Suppressor macrophage (primary cell): ENCODE data around the gene F8.
"Not testable (repeated sequence)": the region's sequence is repeated elsewhere in the genome, so short reads cannot be mapped to it uniquely, and the experiment has no call there.

Source experiments
- DNase-seq, 4 experiments: peaks; one replicate each; pipeline ENCODE4 v3.0.0-alpha.2; 2020 to 2022

F8 gene

DNA sequence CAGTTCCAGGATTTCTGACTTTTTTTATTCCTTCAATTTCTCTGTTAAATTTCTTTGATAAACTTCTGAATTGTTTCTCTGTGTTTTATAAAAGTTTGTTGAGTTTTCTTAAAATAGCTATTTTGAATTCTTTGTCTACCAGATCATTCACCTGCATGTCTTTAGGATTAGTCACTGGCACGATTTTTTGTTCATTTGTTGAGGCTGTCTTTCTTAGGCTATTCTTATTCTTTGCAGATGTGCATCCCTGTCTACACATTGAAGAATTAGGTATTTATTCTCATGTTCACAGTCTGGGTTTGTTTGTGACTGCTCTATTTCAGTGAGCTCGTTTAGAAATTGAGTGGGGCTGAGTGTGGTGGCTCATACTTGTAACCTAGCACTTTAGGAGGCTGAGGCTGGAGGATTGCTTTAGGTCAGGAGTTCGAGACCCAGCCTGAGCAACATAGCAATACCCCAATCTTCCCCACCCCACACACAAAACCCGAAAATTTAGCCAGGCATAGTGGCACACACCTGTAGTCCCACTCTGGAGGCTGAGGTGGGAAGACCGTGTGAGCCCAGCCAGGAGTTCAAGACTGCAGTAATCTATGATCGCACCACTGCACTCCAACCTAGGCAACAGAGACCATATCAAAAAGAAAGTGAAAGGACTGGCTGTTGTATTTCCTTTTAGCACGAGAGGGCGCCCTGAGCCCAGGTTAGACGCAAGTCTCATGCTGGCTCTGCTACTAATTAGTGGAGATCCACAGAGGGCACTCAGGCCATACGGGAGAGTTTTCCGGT, 42.0 kb downstream of the F8 start:
- peak; percentile 78 to 85 (median 82) for DNase-seq

DNA sequence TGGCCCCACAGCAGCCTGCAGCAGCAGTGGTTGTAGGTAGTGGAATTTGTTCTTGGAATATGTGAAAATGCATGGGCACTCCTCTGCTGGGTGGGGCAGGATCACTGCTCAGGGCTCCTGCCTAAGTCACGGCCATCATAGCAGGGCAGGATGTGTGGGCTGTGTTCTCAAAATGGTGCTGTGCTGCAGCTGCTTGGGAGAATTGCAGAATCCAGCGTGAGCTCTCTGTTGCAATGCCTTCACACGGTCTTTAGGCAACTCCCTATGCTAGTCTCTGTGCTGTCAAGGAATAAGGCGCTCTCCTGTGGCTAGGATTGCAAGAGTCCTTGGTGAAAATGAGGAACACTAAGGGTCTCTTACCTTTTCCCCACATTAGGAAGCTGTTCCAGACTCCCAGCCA, 42.9 kb downstream of the F8 start:
- peak; percentile 56 to 77 (median 73) for DNase-seq

DNA sequence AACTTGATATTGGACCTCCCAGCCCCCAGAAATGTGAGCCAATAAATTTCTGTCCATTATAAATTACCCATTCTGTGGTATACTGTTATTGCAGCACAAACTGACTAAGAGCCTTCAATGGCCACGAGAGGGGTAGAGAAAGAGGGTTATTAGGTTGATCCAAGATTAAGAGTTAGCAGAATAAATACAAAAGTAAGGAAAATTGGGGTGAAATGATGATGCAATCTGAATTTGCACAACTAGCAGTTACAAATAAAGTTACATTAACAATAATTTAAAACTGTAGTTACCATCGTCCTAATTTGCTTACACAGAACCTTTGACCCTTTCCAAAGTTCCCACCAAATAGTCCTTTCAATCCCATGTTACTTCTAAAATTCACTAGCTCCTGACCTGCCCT, 54.2 kb downstream of the F8 start:
- DNase-seq: no peak

DNA sequence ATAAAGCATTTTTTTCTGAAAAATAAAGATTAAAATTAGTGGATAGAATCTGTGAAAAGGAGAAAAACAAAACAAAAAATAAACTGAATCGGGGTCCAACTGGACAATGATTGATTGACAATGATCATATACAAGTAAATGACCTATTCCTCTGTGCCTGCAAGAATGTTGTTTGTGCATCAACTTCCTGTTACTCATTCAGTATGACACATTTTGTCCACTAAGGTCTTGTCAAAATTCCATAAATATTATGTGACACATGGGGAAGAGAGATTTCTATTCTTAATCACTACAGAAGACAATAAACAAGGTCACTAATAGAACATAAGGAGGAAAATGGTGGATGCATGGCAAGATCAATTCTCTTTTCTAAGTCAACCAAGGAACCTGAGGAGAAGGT, 54.9 kb downstream of the F8 start:
- peak in 1 of 4 experiments; percentile 25 for DNase-seq

DNA sequence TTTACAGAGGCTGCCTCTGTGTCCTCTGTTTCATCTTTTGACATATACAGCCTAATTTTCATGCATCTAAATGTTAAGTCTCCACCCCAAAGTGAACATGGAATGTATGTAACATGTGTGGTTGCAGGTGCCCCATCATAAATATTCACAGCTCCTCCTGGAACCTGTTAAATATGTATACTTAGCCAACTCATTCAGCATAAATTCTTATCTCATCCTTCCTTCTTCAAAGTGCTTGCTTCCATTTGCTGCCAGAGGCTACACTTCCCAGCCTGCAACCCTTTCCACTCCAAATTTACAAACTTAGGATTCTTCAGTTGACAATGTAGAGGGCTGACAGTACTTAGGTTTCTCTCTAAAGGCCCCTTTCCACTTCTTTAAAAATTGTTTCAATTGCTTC, 60.6 kb downstream of the F8 start:
- no peak for DNase-seq

DNA sequence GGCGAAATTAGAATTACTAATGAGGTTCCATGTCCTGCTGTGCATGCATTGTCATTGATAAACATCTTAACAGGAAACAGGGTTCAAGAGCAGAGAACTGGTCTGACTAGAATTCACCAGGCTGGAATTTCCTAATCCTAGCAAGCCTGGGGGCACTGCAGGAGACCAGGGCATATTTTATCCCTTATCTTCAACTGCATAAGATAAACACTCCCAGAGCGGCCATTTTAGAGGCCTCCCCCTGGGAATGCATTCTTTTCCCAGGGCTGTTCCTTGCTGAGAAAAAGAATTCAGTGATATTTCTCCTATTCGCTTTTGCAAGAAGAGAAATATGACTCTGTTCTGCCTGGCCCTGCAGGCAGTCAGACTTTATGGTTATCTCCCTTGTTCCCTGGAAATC, 66.7 kb downstream of the F8 start:
- not testable (repeated sequence) for DNase-seq

DNA sequence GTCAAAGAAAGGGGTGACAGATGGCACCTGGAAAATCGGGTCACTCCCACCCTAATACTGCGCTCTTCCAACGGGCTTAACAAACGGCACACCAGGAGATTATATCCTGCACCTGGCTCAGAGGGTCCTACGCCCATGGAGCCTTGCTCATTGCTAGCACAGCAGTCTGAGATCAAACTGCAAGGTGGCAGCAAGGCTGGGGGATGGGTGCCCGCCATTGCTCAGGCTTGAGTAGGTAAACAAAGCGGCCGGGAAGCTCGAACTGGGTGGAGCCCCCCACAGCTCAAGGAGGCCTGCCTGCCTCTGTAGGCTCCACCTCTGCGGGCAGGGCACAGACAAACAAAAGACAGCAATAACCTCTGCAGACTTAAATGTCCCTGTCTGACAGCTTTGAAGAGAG, 83.3 kb downstream of the F8 start:
- not testable (repeated sequence) for DNase-seq

DNA sequence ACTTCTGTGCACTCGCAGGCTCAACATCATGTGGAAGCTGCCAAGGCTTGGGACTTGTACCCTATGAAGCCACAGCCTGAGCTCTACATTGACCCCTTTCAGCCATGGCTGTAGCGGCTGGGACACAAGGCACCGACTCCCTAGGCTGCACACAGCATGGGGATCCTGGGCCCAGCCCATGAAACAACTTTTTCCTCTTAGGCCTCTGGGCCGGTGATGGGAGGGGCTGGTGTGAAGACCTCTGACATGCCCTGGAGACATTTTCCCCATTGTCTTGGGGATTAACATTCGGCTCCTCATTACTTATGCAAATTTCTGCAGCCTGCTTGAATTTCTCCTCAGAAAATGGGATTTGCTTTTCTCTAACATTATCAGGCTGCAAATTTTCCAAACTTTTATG, 97.8 kb downstream of the F8 start:
- DNase-seq: not testable (repeated sequence)

DNA sequence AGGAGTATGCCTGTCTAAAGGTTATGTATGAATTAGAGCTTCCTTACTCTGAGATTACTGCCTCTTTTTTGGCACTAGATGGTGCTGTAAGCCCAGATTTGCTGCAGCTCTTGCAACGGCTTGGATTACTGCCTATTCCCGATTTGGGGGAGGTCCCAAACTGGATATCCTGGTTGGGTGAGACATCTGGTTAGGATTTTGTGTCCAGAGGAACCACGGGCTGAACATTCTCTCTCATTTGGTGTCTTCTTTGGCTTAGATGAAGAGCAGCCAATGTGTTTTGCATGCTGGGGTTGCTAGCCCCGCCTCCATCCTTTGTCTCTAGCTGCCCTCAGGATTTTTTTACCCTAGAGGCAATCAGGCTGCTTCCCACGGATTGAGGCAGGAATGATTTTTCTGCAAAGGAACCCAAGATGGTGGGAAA, 104.5 kb downstream of the F8 start:
- DNase-seq: peak; percentile 31 to 52 (median 49)

DNA sequence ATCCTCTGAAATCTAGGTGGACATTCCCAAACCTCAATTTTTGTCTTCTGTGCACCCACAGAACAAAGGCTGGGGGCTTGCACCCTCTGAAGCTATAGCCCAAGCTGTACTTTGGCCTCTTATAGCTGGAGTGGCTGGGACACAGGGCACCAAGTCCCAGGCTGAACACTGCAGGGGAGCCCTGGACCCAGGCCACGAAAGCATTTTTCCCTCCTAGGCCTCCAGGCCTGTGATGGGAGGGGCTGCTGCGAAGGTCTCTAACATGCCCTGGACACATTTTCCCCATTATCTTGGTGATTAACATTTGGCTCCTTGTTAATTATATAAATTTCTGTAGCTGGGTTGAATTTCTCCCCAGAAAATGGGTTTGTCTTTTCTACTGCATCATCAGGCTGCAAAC, 108.5 kb downstream of the F8 start:
- no peak for DNase-seq

DNA sequence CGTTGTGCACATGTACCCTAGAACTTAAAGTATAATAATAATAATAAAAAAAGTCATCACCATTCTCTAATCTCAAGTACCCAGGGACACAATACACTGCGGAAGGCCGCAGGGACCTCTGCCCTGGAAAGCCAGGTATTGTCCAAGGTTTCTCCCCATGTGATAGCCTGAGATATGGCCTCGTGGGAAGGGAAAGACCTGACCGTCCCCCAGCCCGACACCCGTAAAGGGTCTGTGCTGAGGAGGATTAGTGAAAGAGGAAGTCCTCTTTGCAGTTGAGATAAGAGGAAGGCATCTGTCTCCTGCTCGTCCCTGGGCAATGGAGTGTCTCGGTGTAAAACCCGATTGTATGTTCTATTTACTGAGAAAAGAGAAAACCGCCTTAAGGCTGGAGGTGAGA, 112.0 kb downstream of the F8 start:
- not testable (repeated sequence) for DNase-seq

DNA sequence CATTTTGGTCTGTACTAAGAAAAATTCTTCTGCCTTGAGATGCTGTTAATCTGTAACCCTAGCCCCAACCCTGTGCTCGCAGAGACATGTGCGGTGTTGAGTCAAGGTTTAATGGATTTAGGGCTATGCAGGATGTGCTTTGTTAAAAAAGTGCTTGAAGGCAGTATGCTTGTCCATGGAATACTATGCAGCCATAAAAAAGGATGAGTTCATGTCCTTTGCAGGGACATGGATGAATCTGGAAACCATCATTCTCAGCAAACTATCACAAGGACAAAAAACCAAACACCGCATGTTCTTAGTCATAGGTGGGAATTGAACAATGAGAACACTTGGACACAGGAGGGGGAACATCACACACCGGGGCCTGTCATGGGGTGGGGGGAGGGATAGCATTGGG, 112.5 kb downstream of the F8 start:
- DNase-seq: not testable (repeated sequence)

DNA sequence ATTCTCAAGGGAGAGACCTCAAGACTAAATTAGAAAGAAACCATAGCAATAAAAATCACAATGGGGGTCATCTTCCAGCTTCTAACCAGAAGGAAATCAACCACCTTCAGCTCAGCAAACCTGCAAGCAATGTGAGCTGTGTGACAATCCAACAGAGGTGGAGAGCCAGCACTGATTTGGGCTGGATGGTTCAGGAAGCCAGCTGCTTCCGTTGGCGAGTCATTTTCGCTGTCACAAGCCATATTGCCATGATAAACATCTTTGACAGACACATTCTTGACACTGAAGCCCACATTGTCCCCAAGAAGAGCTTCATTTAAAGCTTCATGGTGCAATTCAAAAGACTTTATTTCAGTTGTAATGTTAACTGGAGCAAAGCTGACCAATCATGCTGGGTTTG, 113.7 kb downstream of the F8 start:
- DNase-seq: no peak

DNA sequence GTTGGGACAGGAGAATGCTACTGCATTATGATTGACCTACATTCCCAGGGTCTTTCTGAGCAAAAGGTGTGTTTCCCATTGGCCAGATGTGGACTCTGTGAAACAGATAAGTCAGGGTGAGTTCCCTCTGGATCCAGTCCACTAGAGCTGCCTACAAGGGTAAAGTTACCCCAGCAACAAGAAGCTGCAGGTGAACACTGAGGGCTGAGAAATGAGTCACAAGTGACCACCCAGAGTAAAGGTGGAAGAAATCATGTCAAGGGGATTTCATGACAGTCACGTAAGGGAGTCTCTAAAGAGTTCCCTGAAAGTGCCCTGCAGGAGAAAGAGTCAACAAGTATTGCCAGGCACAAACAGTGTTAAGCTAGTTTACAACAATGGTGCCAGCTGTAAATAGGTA, 120.1 kb downstream of the F8 start:
- DNase-seq: no peak

DNA sequence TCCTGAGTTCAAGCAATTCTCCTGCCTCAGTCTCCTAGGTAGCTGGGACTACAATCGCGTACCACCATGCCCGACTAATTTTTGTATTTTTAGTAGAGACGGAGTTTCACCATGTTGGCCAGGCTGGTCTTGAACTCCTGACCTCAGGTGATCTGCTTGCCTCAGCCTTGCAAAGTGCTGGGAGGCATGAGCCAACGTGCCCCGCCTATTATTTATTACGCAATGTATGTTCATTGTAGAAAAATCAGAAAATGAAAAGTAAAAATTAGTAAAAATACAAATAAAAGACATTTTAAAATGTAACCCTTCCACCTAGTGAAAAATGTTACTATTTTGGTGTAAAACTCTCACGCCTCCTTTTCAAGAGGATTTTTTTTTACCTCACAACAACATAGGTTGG, 122.2 kb downstream of the F8 start:
- no peak for DNase-seq

DNA sequence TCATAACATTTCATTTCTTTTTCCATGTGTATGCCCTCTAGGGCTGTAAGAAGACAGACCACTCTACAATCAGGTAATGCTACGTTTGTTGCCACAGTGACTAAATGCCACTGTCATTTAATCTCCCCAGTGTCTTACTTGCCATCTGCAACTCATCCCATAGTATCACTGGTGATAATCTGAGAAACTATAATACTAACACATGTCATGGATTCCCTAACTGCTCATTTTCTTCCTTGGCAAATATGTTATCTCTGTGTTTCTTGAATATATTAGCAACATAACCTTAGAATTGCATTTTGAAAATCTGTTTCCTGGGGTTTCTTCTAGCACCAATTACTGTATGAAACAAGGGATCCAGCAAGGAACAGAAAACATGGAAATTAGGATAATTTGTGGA, 130.2 kb downstream of the F8 start:
- DNase-seq: no peak

DNA sequence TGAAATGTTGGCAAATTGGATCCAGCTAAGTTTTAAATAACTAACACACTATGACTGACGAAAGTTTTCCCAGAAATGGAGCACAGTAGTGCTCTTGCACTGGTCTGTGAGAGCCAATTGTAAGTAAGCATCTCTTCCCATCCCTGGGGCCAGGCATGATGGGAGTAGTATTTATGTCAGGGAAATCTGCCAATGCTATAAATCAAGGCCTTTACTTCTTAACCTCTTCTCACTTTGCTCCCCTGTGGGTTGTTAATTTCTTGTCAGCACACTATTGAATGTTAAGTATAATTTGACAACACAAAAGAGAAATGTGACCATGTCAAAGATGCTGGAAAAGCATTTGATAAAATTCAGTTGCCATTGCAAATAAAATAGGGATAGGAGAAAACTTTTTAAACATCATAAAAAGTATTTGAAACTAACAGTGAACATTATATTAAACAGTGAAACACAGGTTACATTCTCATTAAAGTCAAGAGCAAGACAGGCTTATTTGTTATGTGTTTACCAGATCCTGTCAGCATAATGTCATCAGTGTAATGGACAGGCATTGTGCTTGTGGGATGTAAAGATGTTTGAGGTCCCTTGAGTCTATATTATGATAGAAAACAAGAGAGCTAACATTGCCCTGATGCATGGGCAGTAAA, 131.4 kb downstream of the F8 start:
- DNase-seq: no peak

DNA sequence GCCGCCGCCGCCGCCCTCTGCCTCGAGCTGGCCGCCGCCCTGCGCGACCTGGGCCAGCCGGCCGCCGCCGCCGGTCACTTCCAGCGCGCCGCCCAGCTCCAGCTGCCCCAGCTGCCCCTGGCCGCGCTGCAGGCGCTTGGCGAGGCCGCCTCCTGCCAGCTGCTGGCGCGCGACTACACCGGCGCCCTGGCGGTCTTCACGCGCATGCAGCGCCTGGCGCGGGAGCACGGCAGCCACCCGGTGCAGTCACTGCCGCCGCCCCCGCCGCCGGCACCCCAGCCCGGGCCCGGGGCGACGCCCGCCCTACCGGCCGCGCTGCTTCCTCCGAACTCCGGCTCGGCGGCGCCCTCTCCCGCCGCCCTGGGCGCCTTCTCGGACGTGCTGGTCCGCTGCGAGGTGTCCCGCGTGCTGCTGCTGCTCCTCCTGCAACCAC, 135.7 kb downstream of the F8 start:
- DNase-seq: not testable (repeated sequence)

DNA sequence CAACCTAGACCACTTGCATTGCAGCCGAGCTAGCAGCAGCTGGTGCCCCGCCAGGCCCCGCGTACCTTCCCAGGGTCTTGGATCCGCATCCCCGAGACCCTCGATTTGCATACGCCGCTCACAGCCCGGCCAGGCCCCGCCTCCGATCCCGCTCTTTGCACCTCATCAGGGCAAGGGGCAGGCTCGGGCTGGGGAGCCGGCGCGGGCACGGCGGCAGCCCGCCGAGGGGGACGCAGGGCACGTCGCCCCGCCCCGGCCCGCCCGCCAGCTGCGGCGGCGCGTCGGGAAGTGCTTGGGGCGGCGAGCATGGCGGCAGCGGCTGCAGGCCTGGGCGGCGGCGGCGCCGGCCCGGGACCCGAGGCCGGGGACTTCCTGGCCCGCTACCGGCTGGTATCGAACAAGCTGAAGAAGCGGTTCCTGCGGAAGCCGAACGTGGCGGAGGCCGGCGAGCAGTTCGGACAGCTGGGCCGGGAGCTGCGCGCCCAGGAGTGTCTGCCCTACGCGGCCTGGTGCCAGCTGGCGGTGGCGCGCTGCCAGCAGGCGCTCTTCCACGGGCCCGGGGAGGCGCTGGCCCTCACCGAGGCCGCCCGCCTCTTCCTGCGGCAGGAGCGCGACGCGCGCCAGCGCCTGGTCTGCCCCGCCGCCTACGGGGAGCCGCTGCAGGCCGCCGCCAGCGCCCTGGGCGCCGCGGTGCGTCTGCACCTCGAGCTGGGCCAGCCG, 136.3 kb downstream of the F8 start, which contains the start of gene F8A1:
TSS of gene F8A1 (plus strand) at position 287 of the 720 bp plus-strand sequence. CDS start at position 307, 20 bp downstream.
- not testable (repeated sequence) for DNase-seq

DNA sequence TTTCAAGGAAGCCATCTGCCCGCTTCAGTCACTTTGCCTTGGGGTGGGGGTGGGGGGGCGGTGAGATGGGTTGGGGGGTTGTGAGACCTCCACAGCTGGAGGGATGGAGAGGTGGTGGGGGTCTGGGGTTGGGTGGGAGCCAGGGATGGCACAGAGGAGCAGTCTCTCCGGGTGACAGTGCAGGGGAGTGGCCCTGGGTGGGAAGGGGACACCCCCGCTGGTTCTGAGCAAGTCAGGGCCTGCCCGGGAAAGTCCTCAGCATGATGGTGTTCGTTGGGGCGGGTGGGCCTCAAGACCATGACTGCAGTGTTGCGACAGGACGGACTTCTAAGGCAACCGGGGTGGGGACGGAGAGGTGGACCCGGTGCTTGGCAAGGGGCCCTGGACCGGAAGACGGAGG, 137.0 kb downstream of the F8 start:
- not testable (repeated sequence) for DNase-seq

DNA sequence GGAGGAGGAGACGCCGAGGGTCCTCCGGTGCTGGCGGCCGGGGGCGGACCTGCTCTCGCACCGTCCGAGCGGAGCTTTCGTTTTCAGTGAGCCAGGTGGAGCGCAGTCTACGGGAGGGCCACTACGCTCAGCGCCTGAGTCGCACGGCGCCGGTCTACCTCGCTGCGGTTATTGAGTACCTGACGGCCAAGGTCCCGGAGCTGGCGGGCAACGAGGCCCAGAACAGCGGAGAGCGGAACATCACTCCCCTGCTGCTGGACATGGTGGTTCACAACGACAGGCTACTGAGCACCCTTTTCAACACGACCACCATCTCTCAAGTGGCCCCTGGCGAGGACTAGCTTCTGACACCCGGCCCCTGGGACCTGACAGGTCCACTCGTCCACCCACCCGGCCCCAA, 137.5 kb downstream of the F8 start:
- not testable (repeated sequence) for DNase-seq

DNA sequence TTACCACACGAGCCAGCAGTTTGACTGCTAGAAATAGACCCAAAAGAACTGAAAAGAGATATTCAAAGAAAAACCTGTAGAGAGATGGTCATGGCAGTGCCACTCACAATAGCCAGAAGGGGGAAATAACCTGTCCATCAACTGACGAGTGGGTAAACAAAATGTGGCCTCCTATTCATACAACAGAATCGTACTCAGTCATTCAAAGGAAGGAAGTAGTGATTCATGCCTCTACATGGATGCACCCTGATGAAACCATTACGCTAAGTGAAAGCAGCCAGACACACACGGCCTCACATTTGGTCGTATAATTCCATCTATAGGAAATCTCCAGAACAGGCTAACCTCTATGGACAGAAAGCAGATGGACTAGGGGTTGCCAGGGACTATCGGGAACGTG, 138.5 kb downstream of the F8 start:
- not testable (repeated sequence) for DNase-seq

DNA sequence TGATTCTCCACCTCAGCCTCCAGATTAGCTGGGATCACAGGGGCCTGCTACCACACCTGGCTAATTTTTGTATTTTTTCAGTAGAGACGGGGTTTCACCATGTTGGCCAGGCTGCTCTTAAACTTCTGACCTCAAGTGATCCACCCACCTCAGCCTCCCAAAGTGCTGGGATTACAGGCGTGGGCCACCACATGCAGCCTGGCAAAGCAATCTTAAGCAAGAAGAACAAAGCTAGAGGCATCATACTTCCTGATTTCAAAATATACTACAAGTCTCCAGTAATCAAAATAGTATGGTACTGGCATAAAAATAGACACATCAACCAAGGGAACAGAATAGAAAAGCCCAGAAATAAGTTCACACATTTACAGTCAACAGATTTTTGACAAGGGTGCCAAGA, 149.2 kb downstream of the F8 start:
- peak in 3 of 4 experiments; percentile 28 to 45 (median 43) for DNase-seq
